ENCODE measurements around the gene DDAH2.
A peak's percentile ranks its signal among the peaks of the same experiment; 100 is the strongest.

The DDAH2 gene

GRCh38 chr6:31728767-31729514, at the start of gene DDAH2:
DDAH2 (minus strand) TSS chr6:31729299; CDS start chr6:31729161, 138 bp downstream.
- no peaks in the 10 kb centered on the region for H3K27me3 ChIP-seq (ENCODE audit: control insufficient read depth in 2 of 2, insufficient read depth in 2 of 2, low read length in 2 of 2)
- no peaks in the 10 kb centered on the region for H3K9me3 ChIP-seq (ENCODE audit: control insufficient read depth in 2 of 2, low read length in 2 of 2)
- H3K4me1 ChIP-seq (ENCODE audit: control insufficient read depth in 2 of 2, insufficient read depth in 2 of 2, low read length in 2 of 2) = peaks cover 37 to 44% of the 10 kb centered on the region in 2 donors
- H3K27ac ChIP-seq (ENCODE audit: low read depth in 2 of 2, low read length in 2 of 2) = peak within 1 kb of the TSS; percentile 98
- peaks cover 41 to 42% of the 10 kb centered on the region in 2 donors for H3K36me3 ChIP-seq (ENCODE audit: control insufficient read depth in 2 of 2, insufficient read depth in 2 of 2, low read length in 2 of 2)
- H3K9ac ChIP-seq (ENCODE audit: low read depth in 1 of 2, low read length in 2 of 2) = peak within 1 kb of the TSS; percentile 78 to 84
- peak within 1 kb of the TSS; percentile 84 to 93 for H3K4me3 ChIP-seq (ENCODE audit: low read length in 2 of 2)

GRCh38 chr6:31778193-31778592, 49.1 kb upstream of the DDAH2 start:
- H3K27ac ChIP-seq (ENCODE audit: low read depth in 2 of 2, low read length in 2 of 2) = no peak overlapping the region
- peaks cover 17 to 35% of the 10 kb centered on the region in 2 donors for H3K36me3 ChIP-seq (ENCODE audit: control insufficient read depth in 2 of 2, insufficient read depth in 2 of 2, low read length in 2 of 2)
- no peaks in the 10 kb centered on the region for H3K9me3 ChIP-seq (ENCODE audit: control insufficient read depth in 2 of 2, low read length in 2 of 2)
- peaks cover 27% of the 10 kb centered on the region in 2 donors for H3K4me1 ChIP-seq (ENCODE audit: control insufficient read depth in 2 of 2, insufficient read depth in 2 of 2, low read length in 2 of 2)
- H3K9ac ChIP-seq (ENCODE audit: low read depth in 1 of 2, low read length in 2 of 2) = no peak overlapping the region
- H3K4me3 ChIP-seq (ENCODE audit: low read length in 2 of 2) = no peak overlapping the region
- H3K27me3 ChIP-seq (ENCODE audit: control insufficient read depth in 2 of 2, insufficient read depth in 2 of 2, low read length in 2 of 2) = no peaks in the 10 kb centered on the region

GRCh38 chr6:31777667-31778050, 48.6 kb upstream of the DDAH2 start:
- Histone ChIP-seq H3K27ac (ENCODE audit: low read depth in 2 of 2, low read length in 2 of 2) (peak overlapping the region; percentile 74 to 81), H3K9me3 (ENCODE audit: control insufficient read depth in 2 of 2, low read length in 2 of 2) (no peaks in the 10 kb centered on the region), H3K36me3 (ENCODE audit: control insufficient read depth in 2 of 2, insufficient read depth in 2 of 2, low read length in 2 of 2) (peaks cover 17 to 30% of the 10 kb centered on the region in 2 donors), H3K4me1 (ENCODE audit: control insufficient read depth in 2 of 2, insufficient read depth in 2 of 2, low read length in 2 of 2) (peaks cover 27 to 32% of the 10 kb centered on the region in 2 donors), H3K4me3 (ENCODE audit: low read length in 2 of 2) (no peak overlapping the region), H3K9ac (ENCODE audit: low read depth in 1 of 2, low read length in 2 of 2) (peak overlapping the region in 1 of 2 donors; percentile 56), H3K27me3 (ENCODE audit: control insufficient read depth in 2 of 2, insufficient read depth in 2 of 2, low read length in 2 of 2) (no peaks in the 10 kb centered on the region)

GRCh38 chr6:31776989-31777666, 48.0 kb upstream of the DDAH2 start, which contains the start of gene VWA7:
VWA7 (minus strand) TSS chr6:31777328; CDS start chr6:31776779, 549 bp downstream.
- peaks cover 15 to 25% of the 10 kb centered on the region in 2 donors for H3K36me3 ChIP-seq (ENCODE audit: control insufficient read depth in 2 of 2, insufficient read depth in 2 of 2, low read length in 2 of 2)
- peaks cover 27 to 32% of the 10 kb centered on the region in 2 donors for H3K4me1 ChIP-seq (ENCODE audit: control insufficient read depth in 2 of 2, insufficient read depth in 2 of 2, low read length in 2 of 2)
- H3K4me3 ChIP-seq (ENCODE audit: low read length in 2 of 2) = peak within 1 kb of the TSS; percentile 52 to 54
- H3K9ac ChIP-seq (ENCODE audit: low read depth in 1 of 2, low read length in 2 of 2) = peak within 1 kb of the TSS; percentile 56 to 77
- no peaks in the 10 kb centered on the region for H3K9me3 ChIP-seq (ENCODE audit: control insufficient read depth in 2 of 2, low read length in 2 of 2)
- H3K27me3 ChIP-seq (ENCODE audit: control insufficient read depth in 2 of 2, insufficient read depth in 2 of 2, low read length in 2 of 2) = no peaks in the 10 kb centered on the region
- peak within 1 kb of the TSS; percentile 74 to 81 for H3K27ac ChIP-seq (ENCODE audit: low read depth in 2 of 2, low read length in 2 of 2)

- Histone ChIP-seq H3K27ac (ENCODE audit: low read depth in 2 of 2, low read length in 2 of 2) (peak overlapping the region; percentile 74 to 81), H3K9me3 (ENCODE audit: control insufficient read depth in 2 of 2, low read length in 2 of 2) (no peaks in the 10 kb centered on the region), H3K4me3 (ENCODE audit: low read length in 2 of 2) (peak overlapping the region; percentile 52 to 54), H3K4me1 (ENCODE audit: control insufficient read depth in 2 of 2, insufficient read depth in 2 of 2, low read length in 2 of 2) (peaks cover 27 to 32% of the 10 kb centered on the region in 2 donors), H3K27me3 (ENCODE audit: control insufficient read depth in 2 of 2, insufficient read depth in 2 of 2, low read length in 2 of 2) (no peaks in the 10 kb centered on the region), H3K9ac (ENCODE audit: low read depth in 1 of 2, low read length in 2 of 2) (peak overlapping the region; percentile 56 to 77), H3K36me3 (ENCODE audit: control insufficient read depth in 2 of 2, insufficient read depth in 2 of 2, low read length in 2 of 2) (peaks cover 14 to 19% of the 10 kb centered on the region in 2 donors)
These were observed 47.4 kb upstream of the DDAH2 start for GRCh38 chr6:31776485-31776988.

GRCh38 chr6:31775633-31776484, 46.8 kb upstream of the DDAH2 start:
- Histone ChIP-seq H3K4me3 (ENCODE audit: low read length in 2 of 2) (no peak overlapping the region), H3K9ac (ENCODE audit: low read depth in 1 of 2, low read length in 2 of 2) (peak overlapping the region; percentile 32 to 77), H3K4me1 (ENCODE audit: control insufficient read depth in 2 of 2, insufficient read depth in 2 of 2, low read length in 2 of 2) (peaks cover 27 to 32% of the 10 kb centered on the region in 2 donors), H3K36me3 (ENCODE audit: control insufficient read depth in 2 of 2, insufficient read depth in 2 of 2, low read length in 2 of 2) (peaks cover 11 to 13% of the 10 kb centered on the region in 2 donors), H3K9me3 (ENCODE audit: control insufficient read depth in 2 of 2, low read length in 2 of 2) (no peaks in the 10 kb centered on the region), H3K27ac (ENCODE audit: low read depth in 2 of 2, low read length in 2 of 2) (peak overlapping the region; percentile 74 to 85), H3K27me3 (ENCODE audit: control insufficient read depth in 2 of 2, insufficient read depth in 2 of 2, low read length in 2 of 2) (no peaks in the 10 kb centered on the region)

- H3K27ac ChIP-seq (ENCODE audit: low read depth in 2 of 2, low read length in 2 of 2) = peak overlapping the region; percentile 74 to 85
- H3K27me3 ChIP-seq (ENCODE audit: control insufficient read depth in 2 of 2, insufficient read depth in 2 of 2, low read length in 2 of 2) = no peaks in the 10 kb centered on the region
These were observed 46.1 kb upstream of the DDAH2 start for GRCh38 chr6:31775184-31775583.

GRCh38 chr6:31771992-31772358, 42.9 kb upstream of the DDAH2 start:
- Histone ChIP-seq H3K4me1 (ENCODE audit: control insufficient read depth in 2 of 2, insufficient read depth in 2 of 2, low read length in 2 of 2) (peaks cover 21 to 30% of the 10 kb centered on the region in 2 donors), H3K36me3 (ENCODE audit: control insufficient read depth in 2 of 2, insufficient read depth in 2 of 2, low read length in 2 of 2) (no peaks in the 10 kb centered on the region), H3K4me3 (ENCODE audit: low read length in 2 of 2) (no peak overlapping the region), H3K27ac (ENCODE audit: low read depth in 2 of 2, low read length in 2 of 2) (no peak overlapping the region), H3K27me3 (ENCODE audit: control insufficient read depth in 2 of 2, insufficient read depth in 2 of 2, low read length in 2 of 2) (no peaks in the 10 kb centered on the region), H3K9me3 (ENCODE audit: control insufficient read depth in 2 of 2, low read length in 2 of 2) (no peaks in the 10 kb centered on the region), H3K9ac (ENCODE audit: low read depth in 1 of 2, low read length in 2 of 2) (no peak overlapping the region)

More at GRCh38 chr6:31775184-31775583, 46.1 kb upstream of the DDAH2 start:
- H3K36me3 ChIP-seq (ENCODE audit: control insufficient read depth in 2 of 2, insufficient read depth in 2 of 2, low read length in 2 of 2) = peaks cover 5 to 6% of the 10 kb centered on the region in 2 donors
- no peak overlapping the region for H3K4me3 ChIP-seq (ENCODE audit: low read length in 2 of 2)
- peak overlapping the region in 1 of 2 donors; percentile 66 for H3K9ac ChIP-seq (ENCODE audit: low read depth in 1 of 2, low read length in 2 of 2)
- H3K4me1 ChIP-seq (ENCODE audit: control insufficient read depth in 2 of 2, insufficient read depth in 2 of 2, low read length in 2 of 2) = peaks cover 27 to 32% of the 10 kb centered on the region in 2 donors
- H3K9me3 ChIP-seq (ENCODE audit: control insufficient read depth in 2 of 2, low read length in 2 of 2) = no peaks in the 10 kb centered on the region

GRCh38 chr6:31770860-31771259, 41.8 kb upstream of the DDAH2 start:
- H3K27ac ChIP-seq (ENCODE audit: low read depth in 2 of 2, low read length in 2 of 2) = peak overlapping the region; percentile 60 to 70
- no peak overlapping the region for H3K4me3 ChIP-seq (ENCODE audit: low read length in 2 of 2)
- no peaks in the 10 kb centered on the region for H3K27me3 ChIP-seq (ENCODE audit: control insufficient read depth in 2 of 2, insufficient read depth in 2 of 2, low read length in 2 of 2)
- H3K4me1 ChIP-seq (ENCODE audit: control insufficient read depth in 2 of 2, insufficient read depth in 2 of 2, low read length in 2 of 2) = peaks cover 9 to 19% of the 10 kb centered on the region in 2 donors
- no peaks in the 10 kb centered on the region for H3K9me3 ChIP-seq (ENCODE audit: control insufficient read depth in 2 of 2, low read length in 2 of 2)
- no peaks in the 10 kb centered on the region for H3K36me3 ChIP-seq (ENCODE audit: control insufficient read depth in 2 of 2, insufficient read depth in 2 of 2, low read length in 2 of 2)
- no peak overlapping the region for H3K9ac ChIP-seq (ENCODE audit: low read depth in 1 of 2, low read length in 2 of 2)
